ENCODE data around the gene NFKB2. TPM values are rescaled to one million over a fixed set of nuclear protein-coding genes. Genes with fewer than 3 reads are reported as not detected.

NFKB2 gene
- total RNA-seq, 1 experiment from 2014 or later: 6.1 TPM

DNA sequence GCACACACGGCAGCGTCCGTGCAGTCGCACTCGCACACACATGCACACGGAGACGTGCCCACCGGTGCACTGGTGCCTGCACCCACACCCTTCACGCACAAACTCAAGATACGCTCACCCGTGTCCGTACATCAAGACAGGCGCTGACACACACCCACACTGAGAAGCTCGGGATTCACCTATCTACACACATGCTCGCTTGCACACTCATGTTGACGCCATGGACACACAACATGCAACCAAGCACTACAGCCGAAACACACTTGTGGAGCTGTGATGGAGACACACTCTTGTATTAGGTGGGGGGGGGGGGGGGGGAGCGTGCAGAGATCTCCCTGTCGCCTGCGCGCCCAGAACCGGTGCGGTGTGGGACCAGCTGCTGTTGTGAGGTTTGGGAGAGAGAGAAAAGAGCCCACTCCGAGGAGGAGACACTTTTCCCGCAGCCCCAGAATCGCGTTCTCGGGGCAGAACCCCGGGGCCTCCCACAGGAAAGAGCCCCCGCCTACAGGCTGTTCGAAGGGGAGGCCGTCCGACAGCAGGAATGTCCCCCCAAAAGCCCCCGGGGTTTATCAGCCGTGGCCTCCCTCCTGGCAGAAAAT lies 605 bp upstream of the NFKB2 start:
- DNase-seq (ENCODE audit: low spot score): peak; percentile 26

DNA sequence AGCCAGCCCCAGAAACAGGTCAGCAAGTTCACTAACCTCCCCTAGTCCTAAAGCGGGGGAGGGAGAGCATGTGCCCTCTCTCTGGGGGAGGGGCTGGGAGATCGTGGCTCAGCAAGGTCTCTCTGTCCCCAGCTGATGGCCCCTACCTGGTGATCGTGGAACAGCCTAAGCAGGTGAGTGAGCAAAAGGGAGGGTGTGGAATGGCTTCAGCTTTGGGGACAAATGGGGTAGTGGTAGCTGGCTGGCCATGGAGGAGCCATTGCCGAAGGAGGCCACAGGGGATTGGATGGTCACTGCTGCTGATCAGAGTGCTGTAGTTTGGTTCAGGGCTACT lies 779 bp downstream of the NFKB2 start:
- no peak for DNase-seq (ENCODE audit: low spot score)

DNA sequence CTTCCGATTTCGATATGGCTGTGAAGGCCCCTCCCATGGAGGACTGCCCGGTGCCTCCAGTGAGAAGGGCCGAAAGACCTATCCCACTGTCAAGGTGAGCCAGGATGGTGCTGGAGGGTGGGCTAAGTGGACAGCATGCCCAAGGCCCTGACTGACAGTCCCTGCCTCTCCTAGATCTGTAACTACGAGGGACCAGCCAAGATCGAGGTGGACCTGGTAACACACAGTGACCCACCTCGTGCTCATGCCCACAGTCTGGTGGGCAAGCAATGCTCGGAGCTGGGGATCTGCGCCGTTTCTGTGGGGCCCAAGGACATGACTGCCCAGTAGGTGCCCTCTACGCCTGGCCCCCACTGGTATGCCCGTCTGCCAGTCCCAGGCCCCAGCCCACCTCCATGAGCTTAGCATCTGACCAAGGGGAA lies 1.2 kb downstream of the NFKB2 start:
- DNase-seq (ENCODE audit: low spot score): no peak

DNA sequence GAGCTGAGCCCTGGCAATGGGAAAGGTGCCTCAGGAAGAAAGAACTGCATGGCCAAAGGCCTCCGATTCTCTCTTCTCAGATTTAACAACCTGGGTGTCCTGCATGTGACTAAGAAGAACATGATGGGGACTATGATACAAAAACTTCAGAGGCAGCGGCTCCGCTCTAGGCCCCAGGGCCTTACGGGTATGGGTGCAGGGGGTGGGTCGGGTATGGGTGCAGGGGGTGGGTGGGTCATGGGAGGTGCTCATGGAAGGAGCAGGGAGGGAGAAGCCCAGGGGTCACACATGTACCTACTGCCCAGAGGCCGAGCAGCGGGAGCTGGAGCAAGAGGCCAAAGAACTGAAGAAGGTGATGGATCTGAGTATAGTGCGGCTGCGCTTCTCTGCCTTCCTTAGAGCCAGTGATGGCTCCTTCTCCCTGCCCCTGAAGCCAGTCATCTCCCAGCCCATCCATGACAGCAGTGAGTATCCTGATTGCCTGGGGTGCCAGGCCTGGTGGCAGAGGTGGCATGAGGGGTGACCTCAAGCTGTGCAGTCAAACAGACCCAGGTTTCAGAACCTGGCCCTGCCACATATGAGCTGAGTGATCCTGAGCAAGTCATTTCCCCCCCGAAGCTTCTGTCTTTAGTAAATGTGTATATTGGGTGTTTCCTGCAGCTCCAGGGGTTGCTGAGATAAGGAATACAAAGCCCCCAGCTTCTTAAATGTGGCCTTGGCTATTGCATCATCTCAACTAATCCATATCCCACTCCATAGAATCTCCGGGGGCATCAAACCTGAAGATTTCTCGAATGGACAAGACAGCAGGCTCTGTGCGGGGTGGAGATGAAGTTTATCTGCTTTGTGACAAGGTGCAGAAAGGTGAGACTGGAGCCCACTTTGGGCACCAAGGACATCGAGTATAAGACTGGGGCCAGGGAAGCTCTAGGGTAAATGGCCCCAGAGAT lies 2.0 kb downstream of the NFKB2 start:
- DNase-seq (ENCODE audit: low spot score): no peak

DNA sequence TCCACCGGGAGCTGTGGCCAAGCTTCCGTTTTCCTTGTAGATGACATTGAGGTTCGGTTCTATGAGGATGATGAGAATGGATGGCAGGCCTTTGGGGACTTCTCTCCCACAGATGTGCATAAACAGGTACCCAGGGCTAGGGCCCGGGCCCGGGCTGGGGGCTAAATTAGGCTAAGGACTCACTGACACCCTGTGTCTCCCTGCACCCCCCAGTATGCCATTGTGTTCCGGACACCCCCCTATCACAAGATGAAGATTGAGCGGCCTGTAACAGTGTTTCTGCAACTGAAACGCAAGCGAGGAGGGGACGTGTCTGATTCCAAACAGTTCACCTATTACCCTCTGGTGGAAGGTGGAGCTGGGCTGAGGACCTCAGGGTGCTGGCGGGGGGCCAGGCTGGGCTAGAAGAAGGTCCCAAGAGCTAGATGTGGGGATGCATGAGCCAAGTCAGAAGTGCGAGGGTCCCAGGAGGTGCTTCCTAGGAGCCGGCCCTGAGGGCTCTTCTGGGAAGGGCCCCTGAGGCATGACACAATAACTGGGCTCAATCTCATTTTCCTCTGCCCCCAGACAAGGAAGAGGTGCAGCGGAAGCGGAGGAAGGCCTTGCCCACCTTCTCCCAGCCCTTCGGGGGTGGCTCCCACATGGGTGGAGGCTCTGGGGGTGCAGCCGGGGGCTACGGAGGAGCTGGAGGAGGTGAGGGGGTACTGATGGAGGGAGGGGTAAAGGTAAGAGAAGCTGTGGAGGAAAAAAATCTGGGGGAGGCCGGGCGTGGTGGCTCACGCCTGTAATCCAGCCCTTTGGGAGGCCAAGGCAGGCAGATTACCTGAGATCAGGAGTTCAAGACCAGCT lies 2.9 kb downstream of the NFKB2 start:
- no peak for DNase-seq (ENCODE audit: low spot score)

DNA sequence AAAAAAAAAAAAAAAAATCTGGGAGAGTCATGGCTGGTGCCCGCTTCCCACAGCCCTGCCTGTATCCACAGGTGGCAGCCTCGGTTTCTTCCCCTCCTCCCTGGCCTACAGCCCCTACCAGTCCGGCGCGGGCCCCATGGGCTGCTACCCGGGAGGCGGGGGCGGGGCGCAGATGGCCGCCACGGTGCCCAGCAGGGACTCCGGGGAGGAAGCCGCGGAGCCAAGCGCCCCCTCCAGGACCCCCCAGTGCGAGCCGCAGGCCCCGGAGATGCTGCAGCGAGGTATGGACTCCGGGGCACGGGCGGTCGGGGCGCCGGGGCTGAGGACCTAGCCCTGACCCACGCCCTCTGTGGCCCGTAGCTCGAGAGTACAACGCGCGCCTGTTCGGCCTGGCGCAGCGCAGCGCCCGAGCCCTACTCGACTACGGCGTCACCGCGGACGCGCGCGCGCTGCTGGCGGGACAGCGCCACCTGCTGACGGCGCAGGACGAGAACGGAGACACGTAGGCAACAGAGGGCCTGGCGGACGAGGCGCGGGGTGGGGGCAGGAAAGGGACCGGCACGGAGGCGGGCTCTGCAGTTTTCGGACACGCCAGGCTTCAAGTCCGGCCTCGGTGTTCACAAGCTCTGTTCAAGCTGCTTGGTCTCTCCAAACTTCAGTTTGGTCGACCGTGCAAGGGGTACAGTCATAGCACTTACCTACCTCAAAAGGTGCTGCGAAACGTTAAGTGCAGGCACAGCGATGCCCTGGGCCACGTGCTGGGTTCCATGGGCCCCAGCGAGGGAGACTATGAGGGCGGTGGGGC lies 3.9 kb downstream of the NFKB2 start:
- DNase-seq (ENCODE audit: low spot score): peak; percentile 86

DNA sequence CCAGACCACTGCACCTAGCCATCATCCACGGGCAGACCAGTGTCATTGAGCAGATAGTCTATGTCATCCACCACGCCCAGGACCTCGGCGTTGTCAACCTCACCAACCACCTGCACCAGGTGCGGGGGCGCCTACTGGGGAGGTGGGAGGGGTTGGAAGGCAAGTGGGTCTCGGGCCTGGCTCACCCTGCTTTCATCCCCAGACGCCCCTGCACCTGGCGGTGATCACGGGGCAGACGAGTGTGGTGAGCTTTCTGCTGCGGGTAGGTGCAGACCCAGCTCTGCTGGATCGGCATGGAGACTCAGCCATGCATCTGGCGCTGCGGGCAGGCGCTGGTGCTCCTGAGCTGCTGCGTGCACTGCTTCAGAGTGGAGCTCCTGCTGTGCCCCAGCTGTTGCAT lies 4.6 kb downstream of the NFKB2 start:
- DNase-seq (ENCODE audit: low spot score): no peak

DNA sequence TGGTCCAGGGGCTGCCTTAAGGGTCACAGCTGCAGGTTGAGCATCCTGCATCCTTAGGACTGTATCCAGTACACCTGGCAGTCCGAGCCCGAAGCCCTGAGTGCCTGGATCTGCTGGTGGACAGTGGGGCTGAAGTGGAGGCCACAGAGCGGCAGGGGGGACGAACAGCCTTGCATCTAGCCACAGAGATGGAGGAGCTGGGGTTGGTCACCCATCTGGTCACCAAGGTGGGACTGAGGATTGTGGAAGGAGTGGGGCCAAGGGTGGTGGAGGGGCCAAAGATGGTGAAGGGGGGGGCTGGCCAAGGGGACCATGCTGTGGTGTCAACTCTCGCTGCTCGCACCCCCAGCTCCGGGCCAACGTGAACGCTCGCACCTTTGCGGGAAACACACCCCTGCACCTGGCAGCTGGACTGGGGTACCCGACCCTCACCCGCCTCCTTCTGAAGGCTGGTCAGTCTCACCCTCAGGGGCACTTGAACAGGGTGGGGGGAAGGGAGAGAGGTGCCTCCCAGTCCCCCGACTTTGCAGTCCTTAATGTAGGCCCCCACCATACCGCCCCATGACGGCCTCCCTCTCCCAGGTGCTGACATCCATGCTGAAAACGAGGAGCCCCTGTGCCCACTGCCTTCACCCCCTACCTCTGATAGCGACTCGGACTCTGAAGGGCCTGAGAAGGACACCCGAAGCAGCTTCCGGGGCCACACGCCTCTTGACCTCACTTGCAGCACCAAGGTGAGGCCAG lies 5.3 kb downstream of the NFKB2 start:
- DNase-seq (ENCODE audit: low spot score): no peak

DNA sequence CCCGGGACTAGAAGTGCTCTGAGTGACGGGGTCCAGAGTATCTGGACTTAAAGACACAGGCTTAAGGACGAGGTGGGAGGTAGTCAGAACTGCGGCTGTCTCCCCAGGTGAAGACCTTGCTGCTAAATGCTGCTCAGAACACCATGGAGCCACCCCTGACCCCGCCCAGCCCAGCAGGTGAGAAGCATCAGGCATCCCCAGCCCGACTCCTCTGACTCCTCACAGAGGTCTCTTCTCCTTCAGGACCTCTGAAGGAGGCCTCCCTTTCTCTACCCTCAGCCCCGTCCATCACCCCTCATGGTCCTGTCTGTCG lies 5.8 kb downstream of the NFKB2 start:
- no peak for DNase-seq (ENCODE audit: low spot score)

DNA sequence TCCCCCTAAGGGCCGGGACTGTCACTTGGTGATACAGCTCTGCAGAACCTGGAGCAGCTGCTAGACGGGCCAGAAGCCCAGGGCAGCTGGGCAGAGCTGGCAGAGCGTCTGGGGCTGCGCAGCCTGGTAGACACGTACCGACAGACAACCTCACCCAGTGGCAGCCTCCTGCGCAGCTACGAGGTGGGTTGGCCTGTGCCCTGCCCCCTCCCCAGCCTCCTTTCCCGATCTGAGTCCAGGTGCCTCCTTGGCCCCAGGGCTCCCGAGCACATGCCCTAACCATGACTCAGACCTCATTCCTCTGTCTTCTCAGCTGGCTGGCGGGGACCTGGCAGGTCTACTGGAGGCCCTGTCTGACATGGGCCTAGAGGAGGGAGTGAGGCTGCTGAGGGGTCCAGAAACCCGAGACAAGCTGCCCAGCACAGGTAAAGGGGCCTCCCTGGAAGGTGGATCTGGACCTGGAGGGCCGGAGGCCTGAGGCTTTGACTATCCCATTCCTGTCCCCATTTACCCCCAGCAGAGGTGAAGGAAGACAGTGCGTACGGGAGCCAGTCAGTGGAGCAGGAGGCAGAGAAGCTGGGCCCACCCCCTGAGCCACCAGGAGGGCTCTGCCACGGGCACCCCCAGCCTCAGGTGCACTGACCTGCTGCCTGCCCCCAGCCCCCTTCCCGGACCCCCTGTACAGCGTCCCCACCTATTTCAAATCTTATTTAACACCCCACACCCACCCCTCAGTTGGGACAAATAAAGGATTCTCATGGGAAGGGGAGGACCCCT lies 6.4 kb downstream of the NFKB2 start:
- peak; percentile 41 for DNase-seq (ENCODE audit: low spot score)

DNA sequence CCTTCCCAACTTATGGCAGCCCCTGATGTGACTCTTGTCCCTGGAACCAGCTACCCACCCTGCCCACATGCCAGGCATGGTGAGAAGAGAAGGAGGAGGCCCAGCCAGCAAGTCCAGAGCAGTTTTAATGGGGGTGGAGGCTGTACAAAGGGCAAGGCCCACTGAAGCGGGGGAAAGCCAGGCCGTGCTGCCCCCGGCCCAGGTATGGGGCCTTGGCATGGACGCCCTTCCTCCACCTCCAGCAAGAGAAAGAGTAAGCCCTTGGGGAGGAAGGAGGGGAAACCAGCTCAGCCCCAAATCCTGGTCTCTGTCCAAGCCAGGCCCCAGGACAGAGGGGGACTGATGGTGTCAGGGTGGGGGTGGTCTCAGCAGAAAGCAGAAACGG lies 7.0 kb downstream of the NFKB2 start:
- DNase-seq (ENCODE audit: low spot score): no peak

DNA sequence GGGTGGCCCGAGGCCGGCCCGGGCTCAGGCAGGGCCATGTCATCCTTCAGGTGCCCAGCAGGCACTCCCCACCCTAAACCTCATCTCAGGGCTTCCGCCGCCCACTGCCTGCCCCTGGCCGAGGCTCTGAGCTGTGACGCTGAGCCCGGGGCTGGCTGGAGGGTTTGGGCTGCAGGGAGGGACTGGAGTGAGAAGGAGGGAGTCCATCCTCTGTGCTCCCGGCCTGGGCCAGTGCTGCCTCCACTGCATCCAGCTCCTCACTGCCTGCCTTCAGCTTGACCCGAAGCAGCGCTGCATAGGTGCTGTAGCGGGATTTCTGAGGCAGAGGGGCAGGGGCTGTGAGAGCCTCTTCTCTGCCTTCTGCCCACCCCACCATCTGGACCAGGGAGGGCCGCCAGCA lies 7.6 kb downstream of the NFKB2 start:
- no peak for DNase-seq (ENCODE audit: low spot score)

DNA sequence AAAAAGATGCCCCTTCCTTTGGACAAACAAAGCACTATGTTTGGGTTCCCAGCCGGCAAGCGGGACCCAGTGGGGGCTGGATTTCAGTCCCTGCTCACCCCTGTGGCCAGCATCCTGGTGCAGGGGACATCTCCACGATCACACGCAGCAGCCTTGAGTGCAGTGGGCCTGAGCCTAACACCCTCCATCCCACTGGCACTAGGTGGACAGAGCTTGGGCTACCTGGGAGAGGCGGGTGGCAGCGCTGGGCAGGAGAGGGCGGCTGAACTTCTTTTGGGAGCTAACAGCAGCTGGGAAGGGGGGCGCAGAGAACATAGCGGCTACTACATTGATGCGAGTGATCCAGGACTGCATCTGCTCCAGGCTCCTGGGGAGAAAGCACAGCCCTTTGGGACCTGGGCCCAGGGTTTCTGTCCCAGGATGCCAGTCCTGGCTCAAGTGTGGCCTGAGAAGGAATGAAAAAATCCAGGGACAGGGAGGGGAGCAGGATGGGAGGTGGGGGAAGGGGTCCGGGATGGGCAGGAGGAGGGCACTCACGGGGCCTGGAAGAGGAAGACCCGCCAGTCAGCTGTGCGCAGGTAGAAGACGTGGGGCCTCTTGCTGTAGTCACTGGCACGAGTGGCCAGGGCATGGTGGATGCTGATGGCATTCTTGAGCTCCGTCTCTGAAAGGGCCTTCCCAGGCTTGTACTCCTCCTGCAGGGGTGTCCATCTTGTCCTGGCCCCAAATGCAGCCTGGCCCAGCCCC lies 9.0 kb downstream of the NFKB2 start:
- no peak for DNase-seq (ENCODE audit: low spot score)

DNA sequence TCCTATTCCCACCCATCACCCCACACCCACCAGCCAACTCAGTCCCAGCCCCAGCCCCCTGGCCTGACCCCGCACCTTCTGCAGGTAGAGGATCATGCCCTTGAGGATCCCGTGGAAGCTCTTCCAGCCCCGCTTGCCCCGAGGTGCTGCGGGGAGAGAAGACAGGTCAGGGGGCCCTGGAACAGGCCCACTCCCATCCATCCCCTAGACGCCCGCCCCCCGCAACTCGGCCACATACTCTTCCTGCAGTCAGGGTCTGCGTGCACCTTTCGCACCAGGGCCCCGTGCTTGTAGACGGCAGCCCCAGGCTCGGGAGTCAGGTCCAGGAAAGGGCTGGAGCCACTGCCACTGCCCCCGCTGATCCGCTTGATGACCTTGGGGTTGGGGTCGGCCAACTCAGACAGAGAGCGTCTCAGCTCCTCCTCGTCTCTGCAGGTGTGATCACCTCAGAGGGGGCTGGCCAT lies 9.6 kb downstream of the NFKB2 start:
- no peak for DNase-seq (ENCODE audit: low spot score)

DNA sequence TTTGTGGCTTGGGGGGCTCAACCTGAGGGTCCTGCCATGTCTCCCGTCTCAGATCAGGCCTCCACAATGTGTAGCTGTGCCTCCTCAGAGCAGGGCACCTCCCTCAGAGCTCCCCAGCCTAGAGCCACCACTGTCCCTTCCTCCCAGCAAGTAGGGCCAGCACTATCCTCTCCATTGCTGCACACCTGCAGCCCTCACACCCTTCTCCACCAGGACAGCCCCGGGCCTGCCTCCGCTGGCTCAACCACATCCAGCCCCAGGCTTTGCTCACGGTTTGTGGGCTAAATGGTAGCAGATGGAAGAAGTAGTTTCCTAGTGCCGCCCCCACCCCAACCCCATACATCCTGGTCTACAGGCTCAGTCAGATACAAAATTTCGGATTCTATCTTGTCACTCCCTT lies 10.1 kb downstream of the NFKB2 start:
- DNase-seq (ENCODE audit: low spot score): no peak

DNA sequence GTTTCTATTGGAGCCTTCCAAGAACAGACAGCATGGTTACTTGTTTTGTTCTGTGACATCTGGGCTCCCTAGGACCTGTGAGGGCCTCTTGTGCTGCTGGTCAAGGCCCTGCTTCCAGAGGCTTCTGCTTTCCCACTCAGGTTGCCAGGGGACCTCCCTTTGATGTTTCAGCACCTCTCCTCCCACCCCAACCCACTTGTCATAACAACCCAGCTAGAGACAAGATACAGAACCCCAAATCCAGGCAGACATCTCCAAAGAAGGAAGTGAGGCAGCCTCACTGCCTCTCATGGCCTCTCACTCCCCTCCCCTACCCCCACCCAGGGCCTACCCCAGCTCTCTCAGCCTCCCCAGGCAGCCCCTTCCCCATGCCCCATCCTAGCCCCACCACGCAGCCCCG lies 11.3 kb downstream of the NFKB2 start:
- DNase-seq (ENCODE audit: low spot score): no peak

DNA sequence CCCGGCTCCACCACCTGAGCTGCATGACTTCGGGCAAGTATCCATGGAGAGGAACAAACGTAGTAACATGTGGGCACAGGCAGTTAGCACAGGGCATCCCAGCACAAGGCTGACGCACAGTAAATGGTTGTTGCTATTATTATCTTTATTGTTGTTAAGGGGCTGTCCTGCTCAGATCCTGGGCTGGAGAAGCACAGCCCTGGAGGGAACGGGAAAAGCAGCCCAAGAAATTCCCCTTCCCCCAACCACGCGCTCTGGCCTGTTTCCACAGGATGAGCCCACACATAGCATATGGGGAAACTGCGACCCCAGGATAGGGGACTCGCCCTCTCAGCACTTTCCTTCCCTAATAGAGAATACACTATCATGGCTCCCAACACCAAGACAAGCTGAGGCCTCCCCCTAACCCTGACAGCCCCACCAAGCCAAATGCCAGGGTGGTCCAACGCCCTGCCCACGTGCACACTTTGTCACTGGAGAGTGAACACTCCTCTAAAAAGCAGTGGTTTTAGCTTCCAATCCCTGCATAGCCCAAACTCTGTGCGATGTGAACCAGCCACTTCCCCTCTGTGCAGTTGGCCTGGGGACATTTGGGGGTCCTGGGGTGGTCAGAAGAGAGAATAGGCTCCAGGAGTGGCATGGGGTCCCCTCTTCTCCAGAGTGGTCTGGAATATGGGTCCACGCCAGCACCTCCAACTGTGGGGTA lies 12.1 kb downstream of the NFKB2 start:
- DNase-seq (ENCODE audit: low spot score): no peak

DNA sequence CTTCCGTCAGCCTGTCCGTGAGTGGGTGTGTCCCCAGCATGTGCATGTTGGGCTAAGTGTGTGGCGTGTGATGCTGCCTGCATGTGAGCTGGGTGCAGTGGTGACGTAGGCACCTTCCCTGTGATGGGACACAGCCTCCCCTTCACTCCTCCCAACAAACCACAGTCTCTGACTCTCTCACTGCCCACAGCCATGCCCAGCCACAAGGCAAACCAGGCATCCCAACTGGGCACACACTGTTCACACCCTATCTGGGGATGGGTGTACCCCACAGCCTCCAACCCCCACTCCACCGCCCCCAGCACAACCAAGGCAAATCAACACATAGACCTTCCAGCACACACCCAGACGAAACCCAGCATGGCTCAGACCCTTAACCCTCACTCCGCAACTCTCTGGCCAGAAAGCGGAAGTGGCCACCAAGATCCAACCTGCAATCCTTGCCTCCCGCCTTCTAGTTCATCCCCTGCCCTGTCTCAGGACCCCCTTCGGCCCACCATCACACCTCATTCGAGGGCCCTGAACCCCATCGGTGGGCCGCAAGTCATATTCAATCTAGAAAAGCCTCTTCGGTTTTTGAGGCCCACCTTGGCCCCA lies 12.7 kb downstream of the NFKB2 start:
- no peak for DNase-seq (ENCODE audit: low spot score)
